Measurements from ENCODE around the gene SLC18A2.

The SLC18A2 gene

DNA sequence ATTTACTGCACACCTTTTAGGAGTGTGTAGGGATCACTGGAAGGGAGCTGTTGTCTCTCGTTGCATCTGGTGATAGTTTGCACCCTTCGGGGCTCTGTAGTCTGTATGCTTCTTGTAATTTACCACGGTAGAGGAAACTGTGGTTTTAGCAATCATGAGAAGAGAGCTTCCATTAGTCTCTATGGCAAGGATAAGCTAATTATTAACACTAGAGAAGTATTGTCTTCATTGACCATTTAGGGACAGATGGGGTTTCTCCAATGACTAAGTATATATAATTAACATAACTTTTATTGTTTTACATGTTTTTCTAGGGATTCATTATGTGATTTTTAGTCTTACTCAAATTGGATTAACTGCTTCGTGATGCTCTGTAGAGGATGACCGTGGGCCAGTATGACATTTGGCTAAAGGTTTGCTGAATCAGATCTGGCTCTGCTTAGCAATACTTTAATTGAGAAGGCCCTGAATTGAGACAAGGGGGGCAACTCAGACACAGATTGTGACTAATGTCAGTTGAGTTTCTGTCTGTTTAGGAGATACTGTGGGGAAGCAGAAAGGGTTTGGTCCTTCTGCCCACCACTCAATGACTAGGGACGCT, 8.7 kb downstream of the SLC18A2 start:
- H3K4me3 ChIP-seq (ENCODE audit: low read length) = no peak overlapping the region
- TF ChIP-seq, protein P1, sequence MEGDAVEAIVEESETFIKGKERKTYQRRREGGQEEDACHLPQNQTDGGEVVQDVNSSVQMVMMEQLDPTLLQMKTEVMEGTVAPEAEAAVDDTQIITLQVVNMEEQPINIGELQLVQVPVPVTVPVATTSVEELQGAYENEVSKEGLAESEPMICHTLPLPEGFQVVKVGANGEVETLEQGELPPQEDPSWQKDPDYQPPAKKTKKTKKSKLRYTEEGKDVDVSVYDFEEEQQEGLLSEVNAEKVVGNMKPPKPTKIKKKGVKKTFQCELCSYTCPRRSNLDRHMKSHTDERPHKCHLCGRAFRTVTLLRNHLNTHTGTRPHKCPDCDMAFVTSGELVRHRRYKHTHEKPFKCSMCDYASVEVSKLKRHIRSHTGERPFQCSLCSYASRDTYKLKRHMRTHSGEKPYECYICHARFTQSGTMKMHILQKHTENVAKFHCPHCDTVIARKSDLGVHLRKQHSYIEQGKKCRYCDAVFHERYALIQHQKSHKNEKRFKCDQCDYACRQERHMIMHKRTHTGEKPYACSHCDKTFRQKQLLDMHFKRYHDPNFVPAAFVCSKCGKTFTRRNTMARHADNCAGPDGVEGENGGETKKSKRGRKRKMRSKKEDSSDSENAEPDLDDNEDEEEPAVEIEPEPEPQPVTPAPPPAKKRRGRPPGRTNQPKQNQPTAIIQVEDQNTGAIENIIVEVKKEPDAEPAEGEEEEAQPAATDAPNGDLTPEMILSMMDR (conservative IDR thresholded peaks at IDR 0.05; ENCODE audit: low read depth, low read length) = no peak
- DNase-seq (ENCODE audit: low read depth) = no peak

DNA sequence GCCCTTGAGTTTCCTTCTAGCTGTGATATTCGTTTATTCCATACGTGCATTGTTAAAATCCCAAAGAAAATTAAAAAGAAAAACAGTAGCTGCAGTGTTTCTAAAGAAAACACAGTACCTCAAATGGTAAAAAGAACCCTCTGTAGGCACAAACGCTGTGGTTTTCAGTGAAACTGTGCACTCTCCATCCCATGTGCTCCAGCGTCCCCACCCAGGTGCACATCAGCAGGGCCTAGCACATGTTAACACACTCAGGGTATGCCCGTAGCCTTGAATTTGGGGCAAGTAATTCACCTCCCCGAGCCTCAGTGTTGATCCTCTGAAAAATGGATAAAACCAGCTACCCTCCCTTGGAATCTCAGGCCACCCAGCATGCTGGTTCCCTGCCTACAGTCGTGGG, 9.5 kb downstream of the SLC18A2 start:
- DNase-seq (ENCODE audit: low read depth) = no peak
- TF ChIP-seq, protein P1 (conservative IDR thresholded peaks at IDR 0.05; ENCODE audit: low read depth, low read length) = no peak
- no peak overlapping the region for H3K4me3 ChIP-seq (ENCODE audit: low read length)

DNA sequence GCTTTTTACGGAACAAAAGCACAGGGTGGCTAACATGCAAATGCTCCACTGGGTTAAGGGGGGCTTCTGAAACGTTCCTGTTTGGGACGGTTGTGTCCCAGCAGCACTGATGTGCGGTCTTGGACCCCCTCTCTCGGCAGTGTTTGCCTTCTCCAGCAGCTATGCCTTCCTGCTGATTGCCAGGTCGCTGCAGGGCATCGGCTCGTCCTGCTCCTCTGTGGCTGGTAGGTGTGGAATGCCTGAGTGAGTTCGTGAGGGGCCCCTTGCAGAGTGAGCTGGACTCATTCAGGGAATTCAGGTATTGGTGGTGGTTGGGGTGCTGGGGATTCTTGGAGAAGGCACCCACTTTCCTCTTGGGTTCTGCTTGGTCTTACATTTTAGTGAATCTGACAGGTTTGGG, 13.0 kb downstream of the SLC18A2 start:
- DNase-seq (ENCODE audit: low read depth) = no peak
- H3K4me3 ChIP-seq (ENCODE audit: low read length) = no peak overlapping the region
- TF ChIP-seq, protein P1 (conservative IDR thresholded peaks at IDR 0.05; ENCODE audit: low read depth, low read length) = no peak

DNA sequence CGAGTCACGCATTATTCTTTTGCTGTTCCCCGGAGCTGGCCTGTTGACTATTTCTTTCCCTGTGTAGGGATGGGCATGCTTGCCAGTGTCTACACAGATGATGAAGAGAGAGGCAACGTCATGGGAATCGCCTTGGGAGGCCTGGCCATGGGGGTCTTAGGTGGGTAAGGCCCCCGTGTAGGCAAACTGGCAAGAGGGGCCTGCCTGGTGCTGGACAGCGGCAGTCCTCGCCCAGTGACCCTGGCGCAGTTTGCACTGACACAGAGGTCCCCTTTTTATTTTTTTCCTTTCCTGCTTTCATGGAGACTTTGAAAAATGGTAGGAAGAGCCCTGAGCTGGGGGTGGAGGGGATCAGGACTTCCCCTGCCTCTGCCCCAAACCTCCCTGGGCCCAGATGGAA, 13.4 kb downstream of the SLC18A2 start:
- TF ChIP-seq, protein P1 (conservative IDR thresholded peaks at IDR 0.05; ENCODE audit: low read depth, low read length) = no peak
- DNase-seq (ENCODE audit: low read depth) = no peak

DNA sequence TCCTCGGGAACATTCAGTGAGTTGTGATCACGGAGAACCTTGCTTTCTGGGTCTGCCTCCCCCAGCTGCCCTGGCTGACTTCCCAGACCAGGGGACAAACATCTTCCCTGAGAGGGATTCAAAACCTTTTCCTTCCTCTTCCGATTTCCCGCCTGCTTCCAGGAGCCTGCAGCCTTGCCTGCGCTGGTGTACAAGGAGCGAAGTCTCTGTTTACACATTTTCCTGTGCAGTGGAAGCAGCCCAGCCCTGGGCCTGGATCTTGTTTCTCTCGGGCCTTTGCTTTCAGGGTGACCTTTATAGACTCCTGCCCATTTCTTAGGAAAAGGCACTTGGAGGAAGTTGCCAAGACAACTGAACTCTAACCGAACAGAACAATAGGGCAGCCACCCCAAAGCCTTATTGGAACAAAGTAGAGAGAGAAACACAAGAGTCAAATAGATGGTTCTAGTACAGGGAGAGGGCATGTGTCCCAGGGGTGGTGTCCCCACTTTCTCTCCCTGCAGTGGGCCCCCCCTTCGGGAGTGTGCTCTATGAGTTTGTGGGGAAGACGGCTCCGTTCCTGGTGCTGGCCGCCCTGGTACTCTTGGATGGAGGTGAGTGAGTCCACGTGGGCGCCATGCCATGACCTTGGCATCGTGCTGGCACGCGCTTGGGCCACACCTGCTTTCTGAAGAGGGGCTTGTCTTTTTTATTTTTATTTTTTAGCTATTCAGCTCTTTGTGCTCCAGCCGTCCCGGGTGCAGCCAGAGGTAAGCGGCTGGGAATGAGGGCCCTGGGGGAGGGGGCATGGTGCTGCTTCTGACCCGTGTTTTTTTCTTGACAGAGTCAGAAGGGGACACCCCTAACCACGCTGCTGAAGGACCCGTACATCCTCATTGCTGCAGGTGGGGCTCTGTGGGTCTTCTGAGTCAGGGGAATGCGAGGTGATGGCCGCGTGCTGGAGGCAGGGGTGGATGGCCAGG, 14.1 kb downstream of the SLC18A2 start:
- TF ChIP-seq, protein P1 (conservative IDR thresholded peaks at IDR 0.05; ENCODE audit: low read depth, low read length) = no peak
- no peak for DNase-seq (ENCODE audit: low read depth)
- H3K4me3 ChIP-seq (ENCODE audit: low read length) = no peak overlapping the region

More for the DNA sequence above, 13.4 kb downstream of the SLC18A2 start:
- H3K4me3 ChIP-seq (ENCODE audit: low read length) = no peak overlapping the region

DNA sequence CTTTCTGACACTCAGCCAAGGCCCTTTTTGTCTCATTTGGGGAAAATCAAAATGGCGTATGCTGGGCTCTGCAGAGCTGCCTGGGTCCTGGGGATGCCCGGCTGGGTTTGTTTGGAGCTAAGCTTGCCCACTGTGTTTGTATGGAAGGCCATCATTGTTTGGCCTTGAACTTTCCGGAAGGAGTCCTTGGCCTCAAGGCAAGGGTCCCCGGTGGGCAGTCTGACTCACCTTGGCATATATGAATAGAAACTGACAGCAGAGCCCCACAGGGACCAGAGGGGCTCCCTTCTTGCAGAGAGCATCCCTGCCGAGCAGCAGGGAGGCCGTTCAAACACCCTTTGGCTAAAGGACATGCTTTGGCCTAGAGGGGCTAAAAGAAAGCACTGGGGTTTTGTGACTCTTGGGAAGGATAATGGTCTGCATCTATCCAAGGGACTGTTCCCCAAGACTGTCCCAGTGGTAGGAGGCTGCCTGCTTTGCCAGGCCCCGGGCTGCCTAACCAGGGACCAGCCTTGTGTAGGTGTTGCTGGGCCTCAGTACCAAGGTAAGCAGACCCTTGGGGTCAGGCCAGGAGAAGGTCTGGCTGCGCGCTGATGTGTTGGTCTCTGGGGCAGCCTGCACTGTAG, 15.0 kb downstream of the SLC18A2 start:
- DNase-seq (ENCODE audit: low read depth) = no peak
- H3K4me3 ChIP-seq (ENCODE audit: low read length) = no peak overlapping the region
- TF ChIP-seq, protein P1 (conservative IDR thresholded peaks at IDR 0.05; ENCODE audit: low read depth, low read length) = no peak
